Activated T-cell treated with anti-CD3 and anti-CD28 coated beads, Interleukin-2, amount 50 U/mL, for 4 hours (primary cell): Measurements from ENCODE around the gene CYFIP2. TPM values are rescaled to one million over a fixed set of nuclear protein-coding genes. Genes with fewer than 3 reads are reported as not detected.
A peak's percentile ranks its signal among the peaks of the same experiment; 100 is the strongest.

ENCODE experiments used
- ATAC-seq, 2 donors: fragments of 200-7000 bp; cut with Tn5 transposase; one replicate each; pipeline ENCODE4 v1.10.0; 2021
- DNase-seq: peaks from one replicate; pipeline ENCODE4 v3.0.0-alpha.2; 2020
- H3K27me3 Mint-ChIP-seq: one replicate; pipeline ENCODE4 v1.8.0; 2021; ENCODE audit warnings: low read depth, mixed read lengths
- H3K36me3 Mint-ChIP-seq: one replicate; pipeline ENCODE4 v1.8.0; 2022; ENCODE audit warnings: mixed read lengths; ENCODE audit not compliant: insufficient read depth
- H3K4me1 Mint-ChIP-seq: one replicate; pipeline ENCODE4 v1.8.0; 2021; ENCODE audit warnings: low read depth, mixed read lengths
- H3K4me3 Mint-ChIP-seq: one replicate; pipeline ENCODE4 v1.8.0; 2021; ENCODE audit warnings: mild to moderate bottlenecking, moderate library complexity, mixed read lengths
- H3K9me3 Mint-ChIP-seq: one replicate; pipeline ENCODE4 v1.8.0; 2021; ENCODE audit warnings: mixed read lengths
- total RNA-seq, 3 donors: library from RNA; stranded (reverse); gene quantifications; one replicate each; pipeline ENCODE4 v1.2.1, GENCODE V29; 2021

The CYFIP2 gene
- total RNA-seq, 3 donors from 2014 or later = 160 to 191 (median 175) TPM

- Mint-ChIP-seq H3K27me3 (no peaks in the 10 kb centered on the region), H3K36me3 (peaks cover 51% of the 10 kb centered on the region), H3K4me3 (no peak overlapping the region), H3K4me1 (peaks cover 79% of the 10 kb centered on the region), H3K9me3 (no peaks in the 10 kb centered on the region)
- DNase-seq (no peak), ATAC-seq (no peak)
Measured at GRCh38 chr5:157288405-157289163, 22.7 kb downstream of the CYFIP2 start.

DNA sequence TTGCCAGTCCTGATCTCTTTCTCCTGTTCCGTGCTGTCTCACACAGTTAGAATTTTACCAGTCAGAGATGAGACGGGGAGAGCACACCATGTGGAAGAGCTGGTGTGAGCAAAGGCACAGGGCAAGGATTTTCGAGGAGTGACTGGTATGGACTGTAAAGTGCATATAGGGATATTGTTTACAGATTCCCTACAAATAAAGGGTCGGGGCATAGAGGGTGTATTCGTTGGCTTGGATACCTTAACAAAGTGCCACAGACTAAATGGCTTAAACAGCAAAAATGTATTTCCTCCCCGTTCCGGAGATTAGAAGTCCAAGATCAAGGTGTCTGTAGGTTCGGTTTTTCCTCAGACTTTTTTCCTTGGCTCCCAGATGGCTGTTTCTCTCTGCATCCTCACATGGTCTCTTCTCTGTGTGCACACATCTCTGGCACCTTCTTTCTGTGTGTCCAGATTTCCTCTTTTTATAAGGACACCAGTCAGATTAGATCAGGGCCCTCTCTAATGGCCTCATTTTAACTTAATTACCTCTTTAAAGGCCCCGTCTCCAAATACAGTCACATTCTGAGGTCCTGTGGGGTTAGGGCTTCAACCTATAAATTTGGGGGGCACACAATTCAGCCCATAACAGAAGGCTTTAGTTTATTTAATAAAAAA, 23.4 kb downstream of the CYFIP2 start:
- ATAC-seq = no peak
- Mint-ChIP-seq H3K36me3 (peaks cover 55% of the 10 kb centered on the region), H3K4me1 (peaks cover 76% of the 10 kb centered on the region)

GRCh38 chr5:157290156-157290980, 24.4 kb downstream of the CYFIP2 start:
- DNase-seq = no peak
- H3K36me3 Mint-ChIP-seq = peaks cover 62% of the 10 kb centered on the region
- peaks cover 77% of the 10 kb centered on the region for H3K4me1 Mint-ChIP-seq
- no peak overlapping the region for H3K4me3 Mint-ChIP-seq
- H3K9me3 Mint-ChIP-seq = no peaks in the 10 kb centered on the region
- H3K27me3 Mint-ChIP-seq = no peaks in the 10 kb centered on the region
- peak; percentile 29 to 47 for ATAC-seq

More for the DNA sequence above, 23.4 kb downstream of the CYFIP2 start:
- no peak for DNase-seq
- Mint-ChIP-seq H3K9me3 (no peaks in the 10 kb centered on the region), H3K4me3 (no peak overlapping the region), H3K27me3 (no peaks in the 10 kb centered on the region)

GRCh38 chr5:157290981-157291711, 25.2 kb downstream of the CYFIP2 start:
- Mint-ChIP-seq H3K36me3 (peaks cover 64% of the 10 kb centered on the region), H3K4me1 (peaks cover 77% of the 10 kb centered on the region), H3K27me3 (no peaks in the 10 kb centered on the region), H3K4me3 (no peak overlapping the region), H3K9me3 (no peaks in the 10 kb centered on the region)
- DNase-seq (no peak), ATAC-seq (peak; percentile 62 to 63)

DNA sequence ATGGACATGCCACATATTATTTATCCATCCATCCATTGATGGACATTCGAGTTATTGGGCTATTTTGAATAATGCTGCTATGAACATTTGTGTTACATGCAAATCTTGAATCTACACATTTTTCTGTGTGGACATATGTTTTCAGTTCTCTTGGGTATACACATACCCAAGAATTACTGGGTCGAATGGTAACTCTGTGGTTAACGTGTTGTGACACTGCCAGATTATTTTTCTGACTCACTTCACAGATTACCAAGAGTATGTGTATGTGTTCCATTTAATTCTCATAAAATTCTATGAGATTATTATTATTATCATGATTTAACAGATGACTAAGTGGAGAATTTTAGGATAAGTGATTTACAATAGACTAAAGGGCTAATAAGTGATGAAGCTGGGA, 26.7 kb downstream of the CYFIP2 start:
- Mint-ChIP-seq H3K9me3 (no peaks in the 10 kb centered on the region), H3K4me3 (no peak overlapping the region), H3K27me3 (no peaks in the 10 kb centered on the region), H3K4me1 (peaks cover 74% of the 10 kb centered on the region), H3K36me3 (peaks cover 69% of the 10 kb centered on the region)
- DNase-seq (no peak), ATAC-seq (peak; percentile 70 to 74)

- Mint-ChIP-seq H3K36me3 (peaks cover 67% of the 10 kb centered on the region), H3K27me3 (no peaks in the 10 kb centered on the region), H3K4me3 (no peak overlapping the region), H3K4me1 (peaks cover 59% of the 10 kb centered on the region), H3K9me3 (no peaks in the 10 kb centered on the region)
- DNase-seq = no peak
- no peak for ATAC-seq
Measured at GRCh38 chr5:157294407-157295091, 28.6 kb downstream of the CYFIP2 start.

- DNase-seq (no peak), ATAC-seq (no peak)
- Mint-ChIP-seq H3K27me3 (no peaks in the 10 kb centered on the region), H3K4me3 (no peak overlapping the region), H3K4me1 (peaks cover 52% of the 10 kb centered on the region), H3K9me3 (no peaks in the 10 kb centered on the region), H3K36me3 (peaks cover 62% of the 10 kb centered on the region)
Measured at GRCh38 chr5:157295247-157295646, 29.3 kb downstream of the CYFIP2 start.

DNA sequence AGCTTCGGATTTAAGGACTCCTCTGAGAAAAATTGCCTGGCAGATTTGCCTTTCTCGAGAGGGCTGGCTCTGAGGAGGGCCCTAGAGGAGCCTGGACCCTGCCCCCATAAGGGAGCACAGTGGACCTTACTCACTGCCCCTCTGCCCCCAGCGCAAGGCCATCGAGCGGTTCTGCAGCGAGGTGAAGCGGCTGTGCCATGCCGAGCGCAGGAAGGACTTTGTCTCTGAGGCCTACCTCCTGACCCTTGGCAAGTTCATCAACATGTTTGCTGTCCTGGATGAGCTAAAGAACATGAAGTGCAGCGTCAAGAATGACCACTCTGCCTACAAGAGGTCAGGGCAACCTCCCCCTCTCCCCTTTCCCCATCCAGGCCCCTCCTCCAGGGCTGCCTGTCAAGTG, 34.6 kb downstream of the CYFIP2 start:
- no peak overlapping the region for H3K4me3 Mint-ChIP-seq
- no peak for ATAC-seq
- H3K9me3 Mint-ChIP-seq = no peaks in the 10 kb centered on the region
- H3K4me1 Mint-ChIP-seq = peaks cover 36% of the 10 kb centered on the region
- DNase-seq = no peak
- H3K27me3 Mint-ChIP-seq = no peaks in the 10 kb centered on the region
- H3K36me3 Mint-ChIP-seq = peaks cover 38% of the 10 kb centered on the region

- Mint-ChIP-seq H3K4me1 (peaks cover 38% of the 10 kb centered on the region), H3K9me3 (no peaks in the 10 kb centered on the region), H3K27me3 (no peaks in the 10 kb centered on the region), H3K36me3 (peaks cover 39% of the 10 kb centered on the region), H3K4me3 (no peak overlapping the region)
- DNase-seq = no peak
- no peak for ATAC-seq
Measured at GRCh38 chr5:157301066-157301465, 35.1 kb downstream of the CYFIP2 start.

- Mint-ChIP-seq H3K36me3 (peaks cover 33% of the 10 kb centered on the region), H3K27me3 (no peaks in the 10 kb centered on the region), H3K4me1 (peaks cover 56% of the 10 kb centered on the region), H3K9me3 (no peaks in the 10 kb centered on the region), H3K4me3 (no peak overlapping the region)
- no peak for ATAC-seq
- DNase-seq = no peak
Measured at GRCh38 chr5:157303023-157303422, 37.1 kb downstream of the CYFIP2 start.

DNA sequence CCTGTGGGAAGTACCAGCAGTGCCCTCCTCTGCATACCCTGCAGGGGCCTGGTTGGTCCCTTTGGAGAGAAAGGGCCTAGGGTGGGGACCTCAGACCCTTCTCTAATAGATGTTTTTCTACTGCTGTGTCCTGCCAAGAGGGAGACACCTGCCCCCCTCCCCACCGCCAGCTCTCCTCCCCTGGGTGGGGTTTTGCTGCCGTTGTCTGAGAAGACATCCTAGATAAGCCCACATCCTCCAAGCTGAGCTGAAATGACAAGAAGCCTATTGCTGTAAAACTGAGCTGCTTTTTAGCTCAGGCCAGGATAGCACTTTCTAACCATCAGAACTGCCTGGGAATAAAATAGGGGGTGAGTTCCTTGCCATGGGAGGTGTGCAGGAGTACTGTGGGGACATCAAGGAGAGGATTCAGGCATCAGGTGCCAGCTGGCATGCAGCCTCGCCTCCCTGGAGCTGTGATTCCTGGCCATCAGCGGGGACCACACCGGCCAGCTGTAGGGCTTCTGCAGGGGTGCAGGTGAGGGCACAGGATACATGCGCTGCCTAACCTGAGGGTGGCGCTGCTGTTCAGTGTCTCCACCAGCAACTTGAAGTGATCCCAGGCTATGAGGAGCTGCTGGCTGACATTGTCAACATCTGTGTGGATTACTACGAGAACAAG, 37.9 kb downstream of the CYFIP2 start:
- H3K4me1 Mint-ChIP-seq = peaks cover 61% of the 10 kb centered on the region
- DNase-seq (peak; percentile 19), ATAC-seq (peak; percentile 37 to 42)
- peak overlapping the region; percentile 11 for H3K4me3 Mint-ChIP-seq
- H3K9me3 Mint-ChIP-seq = no peaks in the 10 kb centered on the region
- H3K27me3 Mint-ChIP-seq = no peaks in the 10 kb centered on the region
- H3K36me3 Mint-ChIP-seq = peaks cover 34% of the 10 kb centered on the region

DNA sequence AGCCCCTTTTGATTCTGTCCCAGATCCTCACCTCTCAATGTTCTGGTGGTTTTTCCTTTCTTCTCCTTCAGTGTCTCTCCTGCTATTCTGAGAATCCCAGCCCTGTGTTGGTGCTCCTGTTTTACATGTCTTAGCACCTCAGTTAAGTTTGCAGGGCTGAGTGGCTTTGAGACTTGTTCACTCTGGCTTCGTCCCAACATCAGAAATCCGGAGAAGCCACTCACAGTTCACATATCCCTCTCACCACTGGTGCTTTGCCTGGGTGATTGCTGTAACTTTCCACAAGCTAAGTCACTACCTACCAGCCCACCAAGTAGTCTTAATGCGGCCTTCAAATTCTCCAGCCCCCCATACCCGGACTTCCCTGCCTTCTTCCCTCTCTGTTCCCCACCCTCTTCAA, 40.2 kb downstream of the CYFIP2 start:
- peak overlapping the region; percentile 33 for H3K4me3 Mint-ChIP-seq
- H3K4me1 Mint-ChIP-seq = peaks cover 68% of the 10 kb centered on the region
- no peaks in the 10 kb centered on the region for H3K27me3 Mint-ChIP-seq
- peaks cover 35% of the 10 kb centered on the region for H3K36me3 Mint-ChIP-seq
- H3K9me3 Mint-ChIP-seq = no peaks in the 10 kb centered on the region
- DNase-seq = no peak
- ATAC-seq = no peak
